OCI-LY3 (cell line): ENCODE data around the gene IPCEF1.

Experiments used
- H2AFZ ChIP-seq: fragments of 200-600, 300-600 bp; shearing (Covaris generic); 2 replicates; pipeline ENCODE4 v1.6.0; 2014; ENCODE audit warnings: antibody characterized with exemption, low read depth, low read length
- H3K27ac ChIP-seq: fragments of 200-600, 300-600 bp; sonication (generic); 2 replicates; pipeline ENCODE4 v1.5.1; 2014; ENCODE audit warnings: mild to moderate bottlenecking, low read length, moderate library complexity, mixed read lengths
- H3K27me3 ChIP-seq: fragments of 200-600, 300-600 bp; sonication (generic); 2 replicates; pipeline ENCODE4 v1.6.1; 2014; ENCODE audit warnings: low read depth, low read length, mixed read lengths
- H3K36me3 ChIP-seq: fragments of 200-600, 300-600 bp; sonication (generic); replicated peaks from 2 replicates; pipeline ENCODE3; 2014; ENCODE audit warnings: low read depth, low read length, mixed read lengths
- H3K4me1 ChIP-seq: fragments of 300-600, 200-600 bp; sonication (generic); 2 replicates; pipeline ENCODE4 v1.6.1; 2014; ENCODE audit warnings: low read length, mixed read lengths
- H3K4me2 ChIP-seq: fragments of 200-600, 300-600 bp; sonication (generic); 2 replicates; pipeline ENCODE4 v1.6.1; 2014; ENCODE audit warnings: low read length, mixed read lengths
- H3K4me3 ChIP-seq: fragments of 300-600, 200-600 bp; sonication (generic); 2 replicates; pipeline ENCODE4 v1.5.1; 2014; ENCODE audit warnings: antibody characterized with exemption, mild to moderate bottlenecking, low read length, moderate library complexity
- H3K79me2 ChIP-seq: fragments of 300-600, 200-600 bp; shearing (Covaris generic); 2 replicates; pipeline ENCODE4 v1.6.1; 2014; ENCODE audit warnings: mild to moderate bottlenecking, low read length, mixed read lengths
- H3K9ac ChIP-seq: fragments of 300-600, 200-600 bp; shearing (Covaris generic); 2 replicates; pipeline ENCODE4 v1.6.0; 2014; ENCODE audit warnings: mild to moderate bottlenecking, low read length, moderate library complexity
- H3K9me3 ChIP-seq: fragments of 200-600, 300-600 bp; shearing (Covaris generic); 2 replicates; pipeline ENCODE4 v1.6.1; 2014; ENCODE audit warnings: low read length, mixed read lengths; ENCODE audit not compliant: insufficient read depth
- H4K20me1 ChIP-seq: fragments of 200-600, 300-600 bp; sonication (generic); 2 replicates; pipeline ENCODE4 v1.6.1; 2016; ENCODE audit warnings: low read length, mixed read lengths; ENCODE audit not compliant: insufficient read depth
- CTCF ChIP-seq: fragments of 200-600, 300-600 bp; sonication (generic); IDR thresholded peaks from 2 replicates; pipeline ENCODE4 v1.5.1; 2014; ENCODE audit warnings: antibody characterized with exemption, low read length, low read depth
- EZH2phosphoT487 ChIP-seq: fragments of 200-600 bp; shearing (Covaris generic); IDR thresholded peaks from 2 replicates; pipeline ENCODE4 v1.6.1; 2018; ENCODE audit warnings: antibody characterized with exemption, mixed run types, low read depth

IPCEF1 gene

GRCh38 chr6:154347981-154348380 is 8.6 kb downstream of the IPCEF1 start:
- peaks cover 7% of the 10 kb centered on the region for H3K4me1 ChIP-seq
- H3K9ac ChIP-seq: no peak overlapping the region
- H3K4me3 ChIP-seq: no peak overlapping the region
- TF ChIP-seq CTCF (no peak), EZH2phosphoT487 (no peak)
- no peak overlapping the region for H3K27ac ChIP-seq
- 0 out of 2 replicates have a peak, but pooled peaks cover 6% of the 10 kb centered on the region for H3K9me3 ChIP-seq
- peaks cover 67% of the 10 kb centered on the region for H3K27me3 ChIP-seq
- H2AFZ ChIP-seq: no peak overlapping the region
- H3K36me3 ChIP-seq: no peaks in the 10 kb centered on the region
- no peaks in the 10 kb centered on the region for H4K20me1 ChIP-seq
- H3K79me2 ChIP-seq: no peaks in the 10 kb centered on the region
- H3K4me2 ChIP-seq: no peak overlapping the region

- TF ChIP-seq CTCF: no peak
- no peak for TF ChIP-seq EZH2phosphoT487
- Histone ChIP-seq H3K36me3 (no peaks in the 10 kb centered on the region), H4K20me1 (no peaks in the 10 kb centered on the region), H3K27ac (no peak overlapping the region), H3K27me3 (peaks cover 57% of the 10 kb centered on the region), H3K4me3 (no peak overlapping the region), H3K79me2 (no peaks in the 10 kb centered on the region), H3K9ac (no peak overlapping the region), H2AFZ (no peak overlapping the region), H3K9me3 (0 out of 2 replicates have a peak, but pooled peaks cover 6% of the 10 kb centered on the region), H3K4me1 (no peaks in the 10 kb centered on the region), H3K4me2 (no peak overlapping the region)
These were observed 10.8 kb downstream of the IPCEF1 start for GRCh38 chr6:154345811-154346210.

- Histone ChIP-seq H3K36me3 (no peaks in the 10 kb centered on the region), H3K27ac (no peak overlapping the region), H3K27me3 (peaks cover 44% of the 10 kb centered on the region), H3K9ac (no peak overlapping the region), H3K4me2 (no peak overlapping the region), H3K9me3 (0 out of 2 replicates have a peak, but pooled peaks cover 6% of the 10 kb centered on the region), H3K4me3 (no peak overlapping the region), H3K4me1 (no peaks in the 10 kb centered on the region), H4K20me1 (no peaks in the 10 kb centered on the region), H2AFZ (no peak overlapping the region), H3K79me2 (no peaks in the 10 kb centered on the region)
- no peak for TF ChIP-seq EZH2phosphoT487
- no peak for TF ChIP-seq CTCF
These were observed 12.9 kb downstream of the IPCEF1 start for GRCh38 chr6:154343473-154344308.

GRCh38 chr6:154341871-154342270 is 14.7 kb downstream of the IPCEF1 start:
- Histone ChIP-seq H4K20me1 (no peaks in the 10 kb centered on the region), H3K4me3 (no peak overlapping the region), H3K79me2 (no peaks in the 10 kb centered on the region), H3K9ac (no peak overlapping the region), H3K4me2 (no peak overlapping the region), H3K9me3 (0 out of 2 replicates have a peak, but pooled peaks cover 2% of the 10 kb centered on the region), H3K27me3 (peaks cover 32% of the 10 kb centered on the region; the same call in 1 of the 2 replicates), H2AFZ (no peak overlapping the region), H3K36me3 (no peaks in the 10 kb centered on the region), H3K27ac (no peak overlapping the region), H3K4me1 (no peaks in the 10 kb centered on the region)
- TF ChIP-seq EZH2phosphoT487: no peak
- TF ChIP-seq CTCF: no peak
